ENCODE measurements around the gene ANO9. TPM values are rescaled to one million over a fixed set of nuclear protein-coding genes. Genes with fewer than 3 reads are reported as not detected.

Gene ANO9
- total and polyA plus RNA-seq, 2 donors from 2014 or later = 11.3 to 21.8 TPM

DNA sequence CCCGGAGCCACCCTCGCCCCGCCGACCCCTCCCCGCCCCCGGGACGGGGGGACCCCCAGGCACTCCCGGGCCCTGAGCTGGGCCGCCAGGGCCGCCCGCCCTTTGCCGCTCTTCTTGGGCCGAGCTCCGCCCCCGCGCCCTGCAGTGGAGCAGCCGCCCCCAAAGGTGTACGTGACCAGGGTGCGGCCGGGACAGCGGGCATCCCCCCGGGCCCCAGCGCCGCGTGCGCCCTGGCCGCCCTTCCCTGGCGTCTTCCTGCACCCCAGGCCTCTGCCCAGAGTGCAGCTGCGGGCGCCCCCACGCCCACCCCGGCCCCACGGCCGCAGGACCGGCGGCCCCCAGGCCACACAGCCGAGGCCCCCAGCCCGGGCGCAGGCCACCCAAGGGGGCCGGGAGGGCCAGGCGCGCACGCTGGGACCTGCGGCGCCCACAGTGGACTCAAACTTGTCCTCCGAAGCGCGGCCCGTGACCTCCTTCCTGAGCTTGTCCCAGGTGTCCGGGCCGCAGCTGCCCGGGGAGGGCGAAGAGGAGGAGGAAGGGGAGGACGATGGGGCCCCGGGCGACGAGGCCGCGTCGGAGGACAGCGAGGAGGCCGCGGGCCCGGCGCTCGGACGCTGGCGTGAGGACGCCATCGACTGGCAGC, 65.2 kb downstream of the ANO9 start:
- Histone ChIP-seq H3K4me1 (ENCODE audit: control insufficient read depth in 2 of 3, insufficient read depth in 2 of 3, low read depth in 1 of 3, low read length in 3 of 3) (no peaks in the 10 kb centered on the region), H3K36me3 (ENCODE audit: control insufficient read depth in 2 of 3, insufficient read depth in 3 of 3, low read length in 3 of 3) (no peaks in the 10 kb centered on the region), H3K27ac (ENCODE audit: low read depth in 2 of 2, low read length in 2 of 2) (no peak overlapping the region), H3K9me3 (ENCODE audit: control insufficient read depth in 2 of 3, insufficient read depth in 1 of 3, low read length in 3 of 3) (no peaks in the 10 kb centered on the region), H3K9ac (ENCODE audit: low read length in 3 of 3) (no peak overlapping the region), H3K27me3 (ENCODE audit: control insufficient read depth, insufficient read depth, low read length) (no peaks in the 10 kb centered on the region), H3K4me3 (ENCODE audit: low read length in 3 of 3) (no peak overlapping the region)
- no peak for FAIRE-seq
- TF ChIP-seq, protein P1, sequence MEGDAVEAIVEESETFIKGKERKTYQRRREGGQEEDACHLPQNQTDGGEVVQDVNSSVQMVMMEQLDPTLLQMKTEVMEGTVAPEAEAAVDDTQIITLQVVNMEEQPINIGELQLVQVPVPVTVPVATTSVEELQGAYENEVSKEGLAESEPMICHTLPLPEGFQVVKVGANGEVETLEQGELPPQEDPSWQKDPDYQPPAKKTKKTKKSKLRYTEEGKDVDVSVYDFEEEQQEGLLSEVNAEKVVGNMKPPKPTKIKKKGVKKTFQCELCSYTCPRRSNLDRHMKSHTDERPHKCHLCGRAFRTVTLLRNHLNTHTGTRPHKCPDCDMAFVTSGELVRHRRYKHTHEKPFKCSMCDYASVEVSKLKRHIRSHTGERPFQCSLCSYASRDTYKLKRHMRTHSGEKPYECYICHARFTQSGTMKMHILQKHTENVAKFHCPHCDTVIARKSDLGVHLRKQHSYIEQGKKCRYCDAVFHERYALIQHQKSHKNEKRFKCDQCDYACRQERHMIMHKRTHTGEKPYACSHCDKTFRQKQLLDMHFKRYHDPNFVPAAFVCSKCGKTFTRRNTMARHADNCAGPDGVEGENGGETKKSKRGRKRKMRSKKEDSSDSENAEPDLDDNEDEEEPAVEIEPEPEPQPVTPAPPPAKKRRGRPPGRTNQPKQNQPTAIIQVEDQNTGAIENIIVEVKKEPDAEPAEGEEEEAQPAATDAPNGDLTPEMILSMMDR (IDR thresholded peaks at IDR 0.05; ENCODE audit: borderline replicate concordance, extremely low read depth, insufficient read depth) = no peak
- no peak for DNase-seq
- intact Hi-C loops (cut with DNase I) = no loop called here

DNA sequence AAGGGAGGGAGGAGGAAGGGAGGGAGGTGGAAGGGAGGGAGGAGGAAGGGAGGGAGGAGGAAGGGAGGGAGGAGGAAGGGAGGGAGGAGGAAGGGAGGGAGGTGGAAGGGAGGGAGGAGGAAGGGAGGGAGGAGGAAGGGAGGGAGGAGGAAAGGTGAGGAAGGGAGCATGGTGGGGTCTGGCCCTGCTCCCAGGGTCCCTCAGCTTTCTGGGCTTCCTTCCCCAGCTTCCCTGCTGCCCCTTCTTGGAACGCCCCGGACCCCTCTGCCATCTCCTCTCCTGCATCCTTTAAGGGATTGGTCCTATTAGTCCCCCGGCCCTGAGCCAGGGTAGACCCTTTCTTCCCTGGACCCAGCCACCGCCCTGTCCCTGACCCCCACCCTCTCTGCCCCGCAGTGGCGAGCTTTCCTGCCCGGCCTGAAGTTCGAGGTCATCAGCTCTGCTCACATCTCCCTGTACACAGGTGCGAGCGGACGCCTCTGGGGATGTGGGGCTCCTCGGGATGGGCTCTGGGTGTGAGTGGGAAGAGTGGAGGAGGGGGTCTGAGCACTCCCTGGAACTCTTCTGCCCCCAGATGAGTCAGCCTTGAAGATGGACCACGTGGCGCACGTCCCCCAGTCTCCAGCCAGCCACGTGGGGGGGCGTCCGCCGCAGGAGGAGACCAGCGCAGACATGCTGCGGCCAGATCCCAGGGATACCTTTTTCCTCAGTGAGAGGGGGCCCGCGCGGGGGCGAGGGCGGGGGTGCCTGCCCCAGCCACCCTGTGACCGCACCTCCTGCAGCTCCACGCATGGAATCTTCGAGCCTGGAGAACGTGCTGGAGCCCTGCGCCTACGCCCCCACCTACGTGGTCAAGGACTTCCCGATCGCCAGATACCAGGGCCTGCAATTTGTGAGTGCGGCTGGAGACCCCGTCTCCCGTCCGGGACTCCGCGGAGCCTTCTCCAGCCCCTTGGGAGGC, 66.5 kb downstream of the ANO9 start:
- no peaks in the 10 kb centered on the region for H3K27me3 ChIP-seq (ENCODE audit: control insufficient read depth, insufficient read depth, low read length)
- no peaks in the 10 kb centered on the region for H3K4me1 ChIP-seq (ENCODE audit: control insufficient read depth in 2 of 3, insufficient read depth in 2 of 3, low read depth in 1 of 3, low read length in 3 of 3)
- FAIRE-seq (no peak), DNase-seq (no peak)
- no peaks in the 10 kb centered on the region for H3K36me3 ChIP-seq (ENCODE audit: control insufficient read depth in 2 of 3, insufficient read depth in 3 of 3, low read length in 3 of 3)
- no peak overlapping the region for H3K27ac ChIP-seq (ENCODE audit: low read depth in 2 of 2, low read length in 2 of 2)
- no peak overlapping the region for H3K9ac ChIP-seq (ENCODE audit: low read length in 3 of 3)
- TF ChIP-seq, protein P1 (IDR thresholded peaks at IDR 0.05; ENCODE audit: borderline replicate concordance, extremely low read depth, insufficient read depth) = no peak
- no peak overlapping the region for H3K4me3 ChIP-seq (ENCODE audit: low read length in 3 of 3)
- no peaks in the 10 kb centered on the region for H3K9me3 ChIP-seq (ENCODE audit: control insufficient read depth in 2 of 3, insufficient read depth in 1 of 3, low read length in 3 of 3)
- intact Hi-C loops (cut with DNase I) = no loop called here

GRCh38 chr11:373716-374551, 67.9 kb downstream of the ANO9 start:
- FAIRE-seq (no peak), DNase-seq (peak in 1 of 5 donors; percentile 68)
- Histone ChIP-seq H3K9ac (ENCODE audit: low read length in 3 of 3) (no peak overlapping the region), H3K9me3 (ENCODE audit: control insufficient read depth in 2 of 3, insufficient read depth in 1 of 3, low read length in 3 of 3) (no peaks in the 10 kb centered on the region), H3K27ac (ENCODE audit: low read depth in 2 of 2, low read length in 2 of 2) (no peak overlapping the region), H3K4me3 (ENCODE audit: low read length in 3 of 3) (no peak overlapping the region), H3K36me3 (ENCODE audit: control insufficient read depth in 2 of 3, insufficient read depth in 3 of 3, low read length in 3 of 3) (no peaks in the 10 kb centered on the region), H3K27me3 (ENCODE audit: control insufficient read depth, insufficient read depth, low read length) (no peaks in the 10 kb centered on the region), H3K4me1 (ENCODE audit: control insufficient read depth in 2 of 3, insufficient read depth in 2 of 3, low read depth in 1 of 3, low read length in 3 of 3) (no peaks in the 10 kb centered on the region)
- intact Hi-C loops (cut with DNase I) = no loop called here
- TF ChIP-seq, protein P1 (IDR thresholded peaks at IDR 0.05; ENCODE audit: borderline replicate concordance, extremely low read depth, insufficient read depth) = no peak
